WERI-Rb-1 (cell line): ENCODE results near the gene SNX15.
A peak's percentile ranks its signal among the peaks of the same experiment; 100 is the strongest.

Experiments used
- DNase-seq: peaks from one replicate; pipeline ENCODE4 v3.0.0-alpha.2; 2020
- H3K27ac ChIP-seq: fragments of 250-450 bp; sonication (Bioruptor Pico); 2 replicates; pipeline ENCODE4 v1.5.1; 2020; ENCODE audit warnings: mild to moderate bottlenecking, moderate library complexity
- H3K27me3 ChIP-seq: fragments of 250-450 bp; sonication (Bioruptor Pico); 2 replicates; pipeline ENCODE4 v1.5.1; 2021; ENCODE audit warnings: mild to moderate bottlenecking, low read depth, moderate library complexity; ENCODE audit not compliant: insufficient read depth, severe bottlenecking
- H3K36me3 ChIP-seq: fragments of 250-450 bp; sonication (Bioruptor Pico); 2 replicates; pipeline ENCODE4 v1.5.1; 2020; ENCODE audit warnings: mild to moderate bottlenecking, moderate library complexity
- H3K4me3 ChIP-seq: 2 replicates; pipeline ENCODE4 v1.5.1; 2011; ENCODE audit warnings: low read depth, mild to moderate bottlenecking, control low read depth, low read length
- H3K9me3 ChIP-seq: fragments of 250-450 bp; sonication (Bioruptor Pico); 2 replicates; pipeline ENCODE4 v1.5.1; 2021; ENCODE audit warnings: mild to moderate bottlenecking, moderate library complexity; ENCODE audit not compliant: severe bottlenecking
- TF ChIP-seq, protein P1 (sequence below): IDR thresholded peaks from 2 replicates; pipeline ENCODE4 v1.5.1; 2011; ENCODE audit warnings: low read depth, mild to moderate bottlenecking, control low read depth, inconsistent platforms, low read length

Gene SNX15

DNA sequence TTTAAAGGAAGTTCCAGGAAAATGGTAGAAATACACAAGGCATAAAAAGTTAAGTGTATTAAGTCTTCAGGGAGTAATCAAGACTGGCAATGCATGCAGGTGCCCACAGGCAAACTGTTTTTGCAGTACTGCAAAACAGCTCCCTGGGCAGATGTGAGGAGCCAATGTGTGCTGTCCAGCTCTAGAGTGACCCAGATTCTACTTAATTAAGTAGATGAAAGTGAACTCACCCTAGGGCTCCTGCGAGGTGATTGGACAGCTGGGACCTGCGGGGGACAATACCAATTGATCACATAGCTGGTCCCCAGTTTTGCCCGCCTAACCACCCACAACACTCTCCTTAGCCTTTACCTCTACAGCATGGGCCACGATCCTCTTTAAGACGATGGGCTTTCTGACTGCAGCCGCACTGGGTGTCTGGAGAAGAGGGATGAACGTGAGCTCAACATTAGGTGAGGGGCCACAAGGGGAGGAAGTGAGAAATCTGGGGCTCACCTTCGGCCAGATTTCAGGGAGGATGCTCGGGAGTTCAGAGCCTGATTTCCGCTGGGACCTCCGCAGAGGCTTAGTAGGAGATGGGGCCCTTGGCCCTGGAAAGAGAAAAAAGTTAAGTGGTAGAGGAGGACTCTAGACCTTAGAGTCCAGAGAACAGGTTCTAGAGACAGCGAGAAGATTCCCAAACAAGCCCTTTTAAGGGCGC, 56.0 kb downstream of the SNX15 start:
- Histone ChIP-seq H3K4me3 (peak overlapping the region; percentile 90), H3K27ac (peak overlapping the region; percentile 97), H3K9me3 (no peaks in the 10 kb centered on the region), H3K36me3 (peaks cover 58% of the 10 kb centered on the region), H3K27me3 (no peaks in the 10 kb centered on the region)
- no peak for DNase-seq
- TF ChIP-seq, protein P1, sequence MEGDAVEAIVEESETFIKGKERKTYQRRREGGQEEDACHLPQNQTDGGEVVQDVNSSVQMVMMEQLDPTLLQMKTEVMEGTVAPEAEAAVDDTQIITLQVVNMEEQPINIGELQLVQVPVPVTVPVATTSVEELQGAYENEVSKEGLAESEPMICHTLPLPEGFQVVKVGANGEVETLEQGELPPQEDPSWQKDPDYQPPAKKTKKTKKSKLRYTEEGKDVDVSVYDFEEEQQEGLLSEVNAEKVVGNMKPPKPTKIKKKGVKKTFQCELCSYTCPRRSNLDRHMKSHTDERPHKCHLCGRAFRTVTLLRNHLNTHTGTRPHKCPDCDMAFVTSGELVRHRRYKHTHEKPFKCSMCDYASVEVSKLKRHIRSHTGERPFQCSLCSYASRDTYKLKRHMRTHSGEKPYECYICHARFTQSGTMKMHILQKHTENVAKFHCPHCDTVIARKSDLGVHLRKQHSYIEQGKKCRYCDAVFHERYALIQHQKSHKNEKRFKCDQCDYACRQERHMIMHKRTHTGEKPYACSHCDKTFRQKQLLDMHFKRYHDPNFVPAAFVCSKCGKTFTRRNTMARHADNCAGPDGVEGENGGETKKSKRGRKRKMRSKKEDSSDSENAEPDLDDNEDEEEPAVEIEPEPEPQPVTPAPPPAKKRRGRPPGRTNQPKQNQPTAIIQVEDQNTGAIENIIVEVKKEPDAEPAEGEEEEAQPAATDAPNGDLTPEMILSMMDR = no peak

- peak; percentile 95 for DNase-seq
- peak within 1 kb of the TSS; percentile 97 for H3K27ac ChIP-seq
- peaks cover 51% of the 10 kb centered on the region for H3K36me3 ChIP-seq
These were observed 56.8 kb downstream of the SNX15 start, which contains the start of the genes CDCA5 and ZFPL1 for GRCh38 chr11:65083834-65084597. CDCA5 (minus strand) TSS chr11:65084040; CDS start chr11:65083978, 62 bp downstream. ZFPL1 (plus strand) TSS chr11:65084222; CDS start chr11:65084699, 477 bp downstream.

GRCh38 chr11:65084598-65085375, 57.5 kb downstream of the SNX15 start:
- Histone ChIP-seq H3K9me3 (no peaks in the 10 kb centered on the region), H3K27me3 (no peaks in the 10 kb centered on the region), H3K27ac (peak overlapping the region; percentile 97), H3K4me3 (peak overlapping the region; percentile 90), H3K36me3 (peaks cover 45% of the 10 kb centered on the region)
- no peak for DNase-seq
- TF ChIP-seq, protein P1 = no peak

More at GRCh38 chr11:65083834-65084597, 56.8 kb downstream of the SNX15 start, which contains the start of the genes CDCA5 and ZFPL1:
- peak within 1 kb of the TSS; percentile 90 for H3K4me3 ChIP-seq
- TF ChIP-seq, protein P1 = no peak
- no peaks in the 10 kb centered on the region for H3K9me3 ChIP-seq
- no peaks in the 10 kb centered on the region for H3K27me3 ChIP-seq

DNA sequence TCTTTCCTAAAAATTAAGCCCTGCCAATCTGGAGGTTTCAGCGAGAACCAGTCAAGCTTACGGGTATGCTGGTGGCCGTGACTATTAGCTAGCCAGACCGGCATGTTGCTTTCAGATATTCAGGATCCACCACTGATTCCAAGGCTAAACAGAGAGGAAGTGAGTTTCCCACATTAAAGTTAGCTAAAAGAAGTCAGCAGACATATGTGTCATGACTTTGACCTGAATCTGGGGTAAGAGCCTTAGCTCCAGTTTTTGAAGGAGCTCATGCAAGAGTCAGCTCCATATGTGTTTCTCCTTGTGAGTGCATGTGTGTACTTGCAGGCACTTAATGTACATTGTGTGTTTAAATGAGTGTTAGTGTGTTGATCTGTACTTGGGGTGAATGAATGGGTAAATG, 58.2 kb downstream of the SNX15 start:
- TF ChIP-seq, protein P1 = no peak
- no peaks in the 10 kb centered on the region for H3K9me3 ChIP-seq
- peaks cover 40% of the 10 kb centered on the region for H3K36me3 ChIP-seq
- H3K27ac ChIP-seq = no peak overlapping the region
- no peaks in the 10 kb centered on the region for H3K27me3 ChIP-seq
- H3K4me3 ChIP-seq = no peak overlapping the region
- no peak for DNase-seq

DNA sequence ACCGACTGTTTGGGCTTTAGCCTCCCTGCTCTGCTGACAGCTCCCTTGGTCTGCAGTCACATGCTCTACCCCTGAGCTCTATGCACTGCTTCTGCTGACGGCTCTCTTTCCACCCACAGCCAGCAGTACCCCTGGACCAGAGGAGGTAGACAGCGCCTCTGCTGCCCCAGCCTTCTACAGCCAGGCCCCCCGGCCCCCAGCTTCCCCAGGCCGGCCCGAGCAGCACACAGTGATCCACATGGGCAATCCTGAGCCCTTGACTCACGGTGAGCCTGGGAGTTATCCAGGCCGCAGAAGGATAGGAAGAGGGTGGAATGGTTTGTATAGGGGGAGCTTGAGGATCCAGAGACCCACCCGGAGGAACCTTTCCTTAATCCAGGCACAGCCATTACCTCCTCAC, 59.6 kb downstream of the SNX15 start:
- H3K4me3 ChIP-seq = no peak overlapping the region
- no peak overlapping the region for H3K27ac ChIP-seq
- H3K27me3 ChIP-seq = no peaks in the 10 kb centered on the region
- peaks cover 31% of the 10 kb centered on the region for H3K36me3 ChIP-seq
- no peaks in the 10 kb centered on the region for H3K9me3 ChIP-seq
- no peak for DNase-seq
- TF ChIP-seq, protein P1 = no peak
